Measurements from ENCODE around the gene DCTN4. TPM values are rescaled to one million over a fixed set of nuclear protein-coding genes. Genes with fewer than 3 reads are reported as not detected.

The DCTN4 gene
- total RNA-seq, 1 donor from 2014 or later: 63.9 TPM

GRCh38 chr5:150731669-150732242 is 27.1 kb downstream of the DCTN4 start:
- Mint-ChIP-seq H3K9me3 (peaks cover 1% of the 10 kb centered on the region), H3K4me3 (no peak overlapping the region), H3K36me3 (peaks cover 55% of the 10 kb centered on the region), H3K27me3 (no peaks in the 10 kb centered on the region), H3K4me1 (ENCODE audit: unreplicated experiment) (no peaks in the 10 kb centered on the region), H3K27ac (no peak overlapping the region)
- no peak for DNase-seq (ENCODE audit: extremely low spot score, unreplicated experiment)
- TF ChIP-seq CTCF (conservative IDR thresholded peaks at IDR 0.05): no peak

DNA sequence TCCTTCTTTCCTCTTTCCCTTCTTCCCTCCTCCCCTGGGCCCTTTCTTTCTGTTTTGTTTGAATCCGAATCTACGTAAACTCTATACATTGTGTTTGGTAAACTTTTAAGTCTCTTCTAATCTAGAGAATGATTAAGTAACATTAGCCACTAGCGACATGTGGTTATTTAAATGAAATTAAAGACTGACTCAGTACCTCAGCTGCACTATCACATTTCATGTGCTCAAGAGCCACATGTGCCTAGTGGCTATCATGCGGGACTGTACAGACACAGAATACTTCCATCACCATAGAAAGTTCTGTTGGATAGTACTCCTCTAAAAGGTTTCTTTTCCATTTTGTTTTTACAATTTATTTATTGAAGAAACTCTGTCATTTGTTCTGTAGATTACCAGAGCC is 29.0 kb downstream of the DCTN4 start:
- Mint-ChIP-seq H3K27me3 (no peaks in the 10 kb centered on the region), H3K27ac (no peak overlapping the region), H3K4me1 (ENCODE audit: unreplicated experiment) (no peaks in the 10 kb centered on the region), H3K4me3 (no peak overlapping the region), H3K36me3 (peaks cover 41% of the 10 kb centered on the region), H3K9me3 (no peaks in the 10 kb centered on the region)
- no peak for DNase-seq (ENCODE audit: extremely low spot score, unreplicated experiment)
- no peak for TF ChIP-seq CTCF (conservative IDR thresholded peaks at IDR 0.05)

DNA sequence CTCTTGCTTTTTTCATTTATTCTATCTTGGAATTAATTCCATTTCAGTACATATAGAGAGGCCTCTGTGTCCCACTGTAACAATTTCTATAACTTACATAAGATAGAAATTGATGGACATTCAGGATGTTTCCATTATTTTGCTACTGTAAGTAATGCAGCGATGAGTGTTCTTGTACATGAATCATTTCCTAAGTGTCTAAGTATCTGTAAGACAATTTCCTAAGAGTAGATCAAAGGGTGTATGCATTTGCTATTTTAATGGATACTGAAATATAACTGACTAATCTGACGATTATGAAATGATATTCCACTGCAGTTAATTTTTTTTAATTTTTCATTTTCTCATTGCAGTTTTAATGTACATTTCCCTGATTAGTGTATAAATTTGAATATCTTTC is 35.0 kb downstream of the DCTN4 start:
- H3K9me3 Mint-ChIP-seq: no peaks in the 10 kb centered on the region

DNA sequence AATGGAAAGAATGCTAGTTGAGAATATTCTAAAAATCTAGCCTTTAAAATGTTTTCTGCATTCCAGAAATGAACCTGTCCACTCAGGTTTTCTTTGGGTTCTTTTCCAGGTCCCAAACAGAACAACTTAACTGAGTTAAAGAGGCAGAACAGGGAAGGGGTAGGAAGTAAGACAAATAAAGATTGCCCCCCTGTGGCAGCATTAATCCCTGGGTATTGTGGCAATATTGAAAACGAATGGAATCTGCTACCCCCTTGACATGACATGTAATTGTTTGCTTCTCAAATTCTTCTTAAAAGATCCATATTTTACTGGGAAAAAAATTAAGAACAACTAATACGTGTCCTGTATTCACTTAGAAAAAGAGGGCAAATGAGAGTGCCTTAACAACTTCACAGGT is 48.7 kb downstream of the DCTN4 start:
- peak; percentile 47 for TF ChIP-seq CTCF (conservative IDR thresholded peaks at IDR 0.05)
- Mint-ChIP-seq H3K9me3 (no peaks in the 10 kb centered on the region), H3K36me3 (peaks cover 12% of the 10 kb centered on the region), H3K4me3 (no peak overlapping the region), H3K27ac (no peak overlapping the region), H3K27me3 (no peaks in the 10 kb centered on the region), H3K4me1 (ENCODE audit: unreplicated experiment) (no peaks in the 10 kb centered on the region)
- DNase-seq (ENCODE audit: extremely low spot score, unreplicated experiment): no peak

More for the DNA sequence above, 35.0 kb downstream of the DCTN4 start:
- Mint-ChIP-seq H3K4me3 (no peak overlapping the region), H3K27me3 (no peaks in the 10 kb centered on the region), H3K27ac (no peak overlapping the region), H3K4me1 (ENCODE audit: unreplicated experiment) (no peaks in the 10 kb centered on the region), H3K36me3 (peaks cover 30% of the 10 kb centered on the region)
- no peak for TF ChIP-seq CTCF (conservative IDR thresholded peaks at IDR 0.05)
- DNase-seq (ENCODE audit: extremely low spot score, unreplicated experiment): no peak

DNA sequence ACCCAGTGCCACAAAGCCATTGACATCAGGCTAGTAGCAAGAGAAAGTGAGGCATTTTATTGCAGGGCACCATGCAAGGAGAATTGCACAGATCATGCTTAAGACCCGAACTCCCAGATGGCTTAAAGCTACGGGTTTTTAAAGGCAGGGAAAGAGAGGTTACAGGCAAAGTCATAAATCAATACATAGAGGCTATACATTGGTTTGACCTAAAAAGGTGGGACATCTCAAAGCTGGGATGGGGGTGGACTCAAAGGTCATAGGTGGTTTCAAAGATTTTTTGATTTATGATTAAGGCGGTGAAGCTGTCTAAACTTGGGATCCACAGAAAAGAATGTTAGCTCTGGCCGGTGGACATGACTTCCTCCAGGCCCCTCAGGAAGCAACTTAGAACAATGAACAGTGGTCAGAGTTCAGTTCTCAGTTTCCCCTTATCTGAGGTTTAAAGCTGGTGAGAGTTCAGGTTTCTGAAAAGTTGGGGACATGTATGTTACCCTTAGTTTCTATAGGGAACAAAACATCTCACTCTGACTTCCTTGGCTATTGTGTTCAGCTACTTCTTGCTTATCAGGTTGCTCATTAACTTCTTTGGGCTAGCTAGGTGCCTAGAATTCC is 51.9 kb downstream of the DCTN4 start:
- Mint-ChIP-seq H3K9me3 (no peaks in the 10 kb centered on the region), H3K36me3 (peaks cover 12% of the 10 kb centered on the region), H3K27me3 (no peaks in the 10 kb centered on the region), H3K4me1 (ENCODE audit: unreplicated experiment) (no peaks in the 10 kb centered on the region), H3K4me3 (no peak overlapping the region), H3K27ac (no peak overlapping the region)
- DNase-seq (ENCODE audit: extremely low spot score, unreplicated experiment): no peak
- no peak for TF ChIP-seq CTCF (conservative IDR thresholded peaks at IDR 0.05)

Measured in type B pancreatic cell (in vitro differentiated cells).